HG03139 (cell line): Measurements from ENCODE around the gene ADCY5.

Source experiments
- ATAC-seq: cut with Tn5 transposase; IDR thresholded peaks from one replicate; pipeline ENCODE4 v1.9.1; 2021; ENCODE audit not compliant: unreplicated experiment

Gene ADCY5

DNA sequence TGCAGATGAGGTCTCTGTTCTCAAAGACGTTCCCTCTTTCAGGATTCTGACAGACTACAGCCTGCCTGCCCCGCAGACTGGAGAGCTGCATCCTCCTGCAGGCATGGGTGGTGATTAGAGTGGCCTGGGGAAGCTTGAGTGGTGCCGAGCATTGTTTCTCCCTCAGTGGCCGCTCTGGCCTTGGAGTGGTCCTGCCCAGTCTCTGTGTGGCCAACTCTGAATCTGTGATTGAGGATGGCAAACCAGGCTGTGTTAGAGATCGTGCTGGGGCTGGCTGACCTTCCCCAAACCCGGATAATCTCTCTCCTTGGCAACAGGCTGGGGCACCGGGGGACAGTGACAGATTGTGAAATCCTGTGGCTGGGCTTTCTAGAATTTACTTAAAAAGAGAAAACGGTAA, 11.0 kb upstream of the ADCY5 start:
- no peak for ATAC-seq

DNA sequence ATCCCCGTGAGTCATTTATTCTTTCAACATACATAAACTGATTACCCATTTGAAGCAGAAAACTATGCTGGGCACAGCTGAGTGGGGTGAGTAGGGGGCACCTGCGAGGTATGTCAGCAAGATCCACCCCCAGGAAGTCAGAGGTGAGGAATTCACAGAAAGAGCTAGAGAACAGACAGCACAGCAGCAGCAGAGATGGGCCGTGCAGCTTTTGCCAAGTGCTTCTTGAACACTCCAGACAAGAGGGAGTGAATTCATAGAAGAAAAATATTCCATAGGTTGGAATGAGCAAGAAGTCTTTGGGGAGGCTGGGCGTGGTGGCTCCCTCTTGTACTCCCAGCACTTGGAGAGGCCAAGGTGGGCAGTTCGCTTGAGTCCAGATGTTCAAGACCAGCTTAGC, 9.4 kb upstream of the ADCY5 start:
- ATAC-seq: no peak

DNA sequence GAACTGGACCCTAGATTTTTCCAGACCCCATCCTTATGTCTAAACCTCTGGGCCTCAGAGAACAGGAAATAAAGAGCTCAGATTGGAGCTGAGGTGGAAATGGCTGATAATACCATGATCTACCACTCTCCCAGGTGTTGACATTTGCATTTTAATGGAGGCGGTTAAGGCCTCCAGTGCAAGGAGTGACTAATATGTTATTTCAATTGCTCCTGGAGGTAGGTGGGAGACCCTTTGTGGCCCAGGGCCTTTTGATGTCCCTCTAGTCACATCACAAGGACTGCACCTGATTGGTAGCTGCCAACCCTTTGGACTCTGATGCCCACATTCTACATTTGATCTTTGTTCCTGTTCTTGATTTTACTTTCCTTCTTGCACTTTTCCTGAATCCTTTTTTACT, 9.0 kb upstream of the ADCY5 start:
- ATAC-seq: no peak

DNA sequence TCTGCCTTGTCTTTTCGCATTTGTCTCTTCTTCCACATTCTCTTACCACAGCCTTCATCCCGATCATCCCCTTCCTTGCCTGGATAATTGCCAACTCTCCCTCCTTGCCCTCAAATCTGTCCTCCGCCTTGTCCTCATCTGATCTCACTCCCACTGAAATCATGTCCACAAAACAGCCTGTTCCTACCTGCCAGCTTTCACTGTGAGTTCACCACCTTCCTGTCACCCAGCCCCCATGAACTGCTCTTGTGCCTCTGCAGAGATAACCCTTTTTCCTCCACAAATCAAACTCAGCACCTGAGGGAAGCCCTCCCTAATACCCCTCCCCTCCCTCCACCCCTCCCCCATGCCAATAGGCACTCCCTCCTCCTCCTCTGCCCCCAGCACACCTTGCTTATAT, 4.8 kb upstream of the ADCY5 start:
- no peak for ATAC-seq

DNA sequence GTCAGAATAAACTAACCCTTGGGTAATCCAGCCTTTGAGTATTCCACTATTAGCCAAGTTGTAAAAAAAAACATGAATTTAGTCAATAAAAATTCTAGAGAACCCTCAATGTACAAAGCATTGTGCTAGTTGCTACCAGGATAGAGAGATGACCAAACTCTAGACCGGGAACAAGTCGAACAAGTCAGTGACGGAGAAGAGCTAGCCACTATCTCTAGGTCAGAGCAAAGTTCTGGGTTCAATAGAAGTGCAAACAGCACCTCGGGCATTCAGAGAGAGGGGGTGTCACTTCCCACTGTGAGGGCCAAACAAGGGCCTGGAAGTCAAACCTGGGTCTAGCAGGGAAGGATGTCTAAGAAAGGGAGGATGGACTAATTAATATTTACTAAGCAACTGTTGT, 2.3 kb upstream of the ADCY5 start:
- no peak for ATAC-seq

DNA sequence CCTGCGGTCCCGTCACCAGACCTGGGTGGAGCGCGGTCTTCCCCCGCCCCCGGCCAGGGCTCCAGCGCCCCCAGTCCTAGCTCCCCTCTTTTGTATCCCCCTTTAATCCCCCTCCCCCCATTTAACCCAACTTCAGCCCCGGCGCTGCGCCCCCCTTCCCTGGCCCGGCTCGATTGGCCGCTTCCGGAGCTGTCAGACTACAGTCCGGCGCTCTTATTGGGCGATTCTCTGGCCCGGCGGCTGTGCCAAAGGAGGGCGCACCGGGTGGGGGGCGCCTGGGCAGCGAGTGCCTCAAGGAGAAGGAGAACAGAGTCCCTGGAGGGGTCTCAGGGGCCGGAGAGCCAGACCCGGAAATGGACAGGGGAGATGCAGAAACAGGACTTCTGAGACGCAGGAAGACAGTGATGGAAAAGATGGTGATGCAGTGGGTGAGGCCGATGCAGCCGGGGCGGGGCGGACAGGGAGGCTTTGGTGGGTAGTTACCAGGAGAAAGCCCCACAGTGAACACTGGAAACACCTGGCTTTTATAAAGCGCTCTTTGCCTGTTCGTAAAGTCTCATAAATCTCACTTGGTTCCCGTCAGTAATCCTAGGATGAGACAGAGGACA, 1.2 kb upstream of the ADCY5 start:
- no peak for ATAC-seq

DNA sequence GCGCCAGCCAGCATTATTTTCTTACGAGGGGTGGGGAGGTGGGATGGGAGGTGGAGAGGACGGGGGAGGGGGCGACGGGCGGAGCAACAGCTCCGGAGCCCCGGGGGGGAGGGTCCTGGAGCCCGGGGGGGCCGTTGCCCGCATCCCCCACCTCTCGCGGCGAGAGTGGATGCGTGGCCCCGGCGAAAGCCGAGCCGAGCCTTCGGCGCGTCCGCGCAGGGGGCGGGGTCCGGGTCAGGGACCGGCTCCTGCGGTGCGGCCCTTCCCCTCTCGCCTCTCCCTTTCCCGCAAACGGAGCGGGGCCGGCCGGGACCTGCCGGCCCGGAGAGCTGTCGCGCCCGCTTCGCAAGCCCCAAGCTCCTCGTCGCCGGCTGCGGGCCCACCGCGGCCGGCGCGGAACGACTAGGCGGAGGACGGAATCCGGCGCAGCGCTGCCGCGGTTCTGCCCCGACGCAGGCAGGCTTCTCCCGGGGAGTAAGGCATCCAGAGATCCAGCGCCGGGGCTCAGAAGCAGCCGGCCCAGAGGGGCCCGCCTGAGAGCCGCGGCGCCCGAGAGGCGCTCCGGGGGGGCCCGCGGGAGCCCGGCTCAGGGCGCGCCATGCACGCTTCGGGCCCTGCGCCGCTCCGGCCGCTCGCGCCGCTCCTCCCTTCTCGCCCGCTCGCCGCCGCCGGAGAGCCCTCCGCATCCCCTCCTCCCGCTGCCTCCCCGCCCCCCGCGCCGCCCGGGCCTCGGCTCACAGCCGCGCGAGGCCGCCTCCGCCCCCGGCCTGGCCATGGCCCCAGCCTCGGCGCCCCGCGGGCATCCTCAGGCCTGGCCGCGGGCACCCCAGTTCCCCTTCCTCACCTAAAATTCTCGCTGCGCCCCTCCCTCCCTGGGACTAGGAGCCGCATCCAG, 459 bp upstream of the ADCY5 start:
- ATAC-seq: no peak

DNA sequence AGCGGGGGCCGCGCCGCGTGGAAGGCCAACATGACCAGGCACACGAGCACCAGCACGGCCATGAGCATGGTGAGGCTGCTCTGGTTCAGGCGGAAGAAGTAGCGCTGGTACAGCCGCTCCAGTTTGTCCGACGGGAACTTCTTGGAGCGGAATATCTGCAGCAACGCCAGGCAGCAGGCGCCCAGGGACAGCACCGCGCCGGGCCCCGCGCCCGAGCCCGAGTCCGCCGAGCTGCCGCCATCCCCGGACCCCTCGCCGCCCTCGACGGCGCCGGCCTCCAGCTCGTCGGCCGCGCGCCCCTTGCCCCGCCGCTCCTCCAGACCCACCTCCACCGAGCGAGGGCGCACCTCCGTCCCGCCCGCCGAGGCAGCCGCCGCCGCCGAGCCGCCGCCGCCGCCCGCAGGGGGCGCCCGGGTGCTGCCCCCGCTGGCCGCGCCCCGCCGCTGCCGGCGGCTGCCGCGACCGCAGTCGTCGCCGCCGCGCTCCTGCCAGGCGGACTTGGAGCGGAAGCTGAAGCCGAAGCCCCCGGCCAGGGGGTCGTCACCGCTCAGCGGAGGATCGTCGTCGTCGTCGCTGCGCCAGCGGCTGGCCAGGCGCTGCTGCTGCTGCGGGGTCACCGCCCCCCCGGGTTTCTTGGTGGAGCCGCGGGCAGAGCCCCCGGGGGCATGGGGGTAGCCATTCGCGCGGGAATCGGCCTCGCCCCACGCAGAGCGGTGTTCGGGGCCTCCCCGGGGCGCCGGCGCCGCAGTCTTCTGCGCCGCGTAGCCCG, 957 bp downstream of the ADCY5 start:
- ATAC-seq: no peak

DNA sequence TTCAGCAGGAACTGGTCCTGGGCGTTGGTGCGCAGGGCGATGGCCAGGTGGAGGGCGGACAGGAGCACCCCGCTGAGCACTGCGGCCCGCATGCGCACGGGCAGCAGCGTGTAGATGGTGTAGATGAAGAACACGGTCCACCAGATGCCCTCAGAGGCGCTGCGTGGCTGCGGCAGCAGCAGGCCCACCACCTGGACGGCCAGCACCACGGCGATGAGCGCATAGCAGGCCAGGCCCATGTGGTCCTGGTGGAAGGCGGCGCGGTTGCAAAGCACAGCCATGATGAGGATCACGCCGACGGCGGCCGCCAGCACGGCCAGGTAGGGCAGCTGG, 1.5 kb downstream of the ADCY5 start:
- ATAC-seq: no peak

DNA sequence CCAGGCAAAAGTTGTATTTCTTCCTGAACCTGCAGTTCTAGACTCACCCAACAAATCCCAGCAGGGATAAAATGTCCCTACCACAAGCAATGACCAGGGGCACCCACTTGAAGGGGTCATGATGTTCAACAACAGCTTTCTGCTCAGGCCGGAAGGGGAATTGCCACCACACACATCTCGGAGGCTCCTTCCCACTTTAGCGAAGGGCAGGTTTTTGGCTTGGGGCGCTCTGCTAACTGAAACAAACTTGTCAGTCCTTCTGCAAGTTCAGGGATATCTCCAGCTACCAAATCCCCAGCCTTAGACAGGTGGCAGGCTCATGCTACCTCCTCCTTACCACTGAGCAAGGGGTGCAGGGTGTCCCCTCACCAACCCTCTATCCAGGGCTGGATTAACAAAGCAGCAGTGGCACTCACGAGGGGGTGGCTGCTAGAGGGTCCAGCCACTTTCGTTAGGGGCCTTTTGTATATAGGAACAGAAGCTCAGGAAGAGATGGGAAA, 2.2 kb downstream of the ADCY5 start:
- no peak for ATAC-seq

DNA sequence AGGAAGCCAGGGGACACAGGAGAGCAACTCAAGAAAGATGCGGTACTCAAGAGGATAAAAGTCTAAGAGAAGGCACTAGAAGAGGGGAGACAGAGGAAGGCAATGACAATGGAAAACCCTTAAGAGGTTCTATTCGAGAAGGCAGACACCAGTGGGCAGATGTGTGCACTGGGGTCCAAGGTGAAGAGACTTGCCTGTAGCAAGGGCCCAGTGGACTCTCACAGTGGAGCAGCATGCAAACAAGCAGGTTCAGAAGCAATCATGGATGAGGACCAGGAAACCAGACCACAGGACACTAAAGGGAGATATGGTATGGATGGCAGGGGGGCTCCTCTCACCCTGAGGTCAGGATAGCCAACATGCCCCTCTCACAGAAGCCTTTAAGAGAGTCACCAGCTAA, 2.7 kb downstream of the ADCY5 start:
- ATAC-seq: no peak

DNA sequence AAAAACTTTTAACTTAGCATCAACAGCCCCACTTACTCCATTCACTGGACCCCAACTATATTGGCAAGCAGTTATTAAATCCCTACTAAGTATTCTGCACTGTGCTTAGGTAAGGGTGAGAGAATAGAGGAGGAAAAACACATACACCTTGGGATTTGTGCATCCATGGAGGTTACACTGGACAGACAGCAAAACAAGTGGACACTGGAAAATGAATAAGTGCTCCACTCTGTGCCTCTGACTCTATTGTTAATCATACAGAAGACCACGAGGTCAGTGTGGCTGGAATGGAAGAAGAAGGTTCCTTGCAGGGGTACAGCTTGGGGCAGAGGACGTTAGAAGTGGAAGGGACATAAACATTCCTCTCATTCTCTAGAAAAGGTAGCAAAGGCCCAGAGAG, 3.2 kb downstream of the ADCY5 start:
- ATAC-seq: no peak

DNA sequence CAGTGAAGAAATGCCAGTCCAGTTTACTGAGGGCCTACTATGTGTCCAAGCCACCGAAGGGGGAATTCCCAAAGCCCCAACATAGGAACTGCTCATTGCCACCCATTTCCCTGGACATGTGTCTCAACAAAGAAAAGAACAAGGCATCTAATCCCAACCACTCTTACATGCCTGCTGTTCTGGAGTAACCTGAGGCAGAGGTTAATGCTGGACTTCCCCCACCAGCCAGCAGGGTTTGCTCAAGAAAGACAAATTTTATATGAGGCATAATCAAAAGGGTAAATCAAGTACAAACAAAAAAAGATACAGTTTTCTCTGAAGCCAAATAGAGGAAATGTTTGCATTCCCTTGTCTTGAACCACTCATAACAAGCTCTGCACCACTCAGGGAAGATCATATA, 4.1 kb downstream of the ADCY5 start:
- ATAC-seq: no peak

DNA sequence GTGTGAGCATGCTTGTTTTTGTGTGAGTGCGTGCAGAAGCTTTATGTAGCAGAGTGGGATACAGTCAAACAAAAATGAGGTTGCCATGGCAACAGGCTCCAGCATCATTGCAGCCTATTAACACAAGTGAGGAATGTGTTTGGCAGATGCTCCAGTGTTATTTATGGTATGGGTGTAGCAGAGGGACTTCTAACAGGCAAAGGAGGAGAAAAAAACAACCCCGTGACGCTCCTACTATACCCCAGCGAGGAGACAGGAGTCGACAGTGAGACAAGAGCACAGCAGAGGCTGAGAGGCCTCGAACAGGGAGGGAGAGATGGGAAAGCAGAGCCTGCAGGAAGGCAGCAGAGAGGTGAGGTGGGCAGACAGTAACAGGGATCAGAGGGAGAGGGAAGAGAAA, 4.9 kb downstream of the ADCY5 start:
- ATAC-seq: no peak

DNA sequence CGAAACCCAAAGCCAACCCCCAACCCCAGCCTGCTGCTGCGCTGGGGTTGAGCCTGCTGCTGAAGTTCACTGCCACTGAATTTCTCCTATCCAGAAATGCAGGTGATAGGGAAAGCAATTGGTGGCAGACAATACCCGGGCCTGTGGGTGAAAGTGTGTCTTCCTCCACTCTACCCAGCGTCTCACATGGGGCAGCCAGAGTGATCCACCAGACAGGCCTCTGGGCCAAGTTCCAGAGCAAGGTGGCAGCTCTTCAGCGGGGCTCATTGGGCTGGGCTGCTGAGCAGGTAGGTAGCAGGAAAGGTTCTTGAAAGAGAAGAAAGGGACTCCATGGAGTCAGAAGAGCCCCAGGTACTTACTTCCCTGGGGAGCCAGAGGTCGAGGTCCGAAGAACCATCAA, 6.0 kb downstream of the ADCY5 start:
- no peak for ATAC-seq

DNA sequence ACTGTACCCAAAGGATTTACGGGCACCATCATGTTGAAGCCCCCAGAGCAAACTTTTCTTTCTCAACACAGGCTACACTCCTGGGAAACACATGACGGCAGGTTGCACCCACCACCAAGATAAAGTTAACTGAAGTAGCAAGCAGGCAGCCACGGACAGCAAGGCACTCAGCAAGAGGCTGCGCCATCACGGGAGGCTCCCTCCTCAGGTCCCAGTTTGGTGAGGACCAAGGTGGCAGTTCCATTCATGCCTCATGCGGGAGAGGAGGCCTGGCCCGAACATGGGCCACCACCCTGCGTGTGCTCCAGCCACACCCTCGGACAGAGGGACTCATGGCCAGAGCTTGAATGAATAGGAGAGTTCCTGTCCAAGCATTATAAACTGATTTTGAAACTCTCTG, 6.8 kb downstream of the ADCY5 start:
- ATAC-seq: no peak

DNA sequence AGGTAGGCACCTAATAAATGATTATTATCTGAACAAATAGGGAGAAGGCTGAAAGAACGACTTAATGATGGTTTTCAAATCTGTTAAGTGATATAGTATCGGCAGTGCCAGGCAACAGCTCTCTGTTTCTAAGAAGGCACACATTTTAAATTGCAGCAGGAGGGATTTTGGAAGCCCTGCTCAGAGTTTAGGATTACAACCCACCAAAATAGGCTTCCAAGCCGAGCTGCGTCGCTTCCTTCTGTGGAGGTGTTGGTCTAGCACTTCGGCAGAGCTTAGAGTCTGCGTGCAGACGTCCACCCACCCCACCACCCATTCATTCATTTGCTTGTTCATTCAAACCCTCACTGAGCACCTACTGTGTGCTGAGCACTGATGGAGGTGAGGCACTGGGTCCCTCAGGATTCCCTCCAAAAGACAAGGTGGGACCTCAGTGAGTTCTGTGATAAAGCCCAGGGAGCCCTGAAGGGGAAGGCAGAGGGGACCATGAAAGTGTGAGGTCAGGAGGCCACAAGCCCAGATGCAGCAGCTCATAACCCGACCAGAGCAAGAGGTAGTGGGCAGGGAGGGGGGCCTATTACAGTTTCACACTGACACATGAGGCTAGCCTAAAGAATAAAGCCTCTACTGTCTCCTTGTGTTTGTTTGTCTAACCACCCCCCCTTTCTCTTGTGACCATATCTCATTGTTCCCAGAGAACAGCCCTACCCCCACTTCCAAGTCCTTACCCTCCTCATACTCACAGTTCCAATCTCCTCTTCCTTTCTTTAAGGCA, 8.9 kb downstream of the ADCY5 start:
- no peak for ATAC-seq

DNA sequence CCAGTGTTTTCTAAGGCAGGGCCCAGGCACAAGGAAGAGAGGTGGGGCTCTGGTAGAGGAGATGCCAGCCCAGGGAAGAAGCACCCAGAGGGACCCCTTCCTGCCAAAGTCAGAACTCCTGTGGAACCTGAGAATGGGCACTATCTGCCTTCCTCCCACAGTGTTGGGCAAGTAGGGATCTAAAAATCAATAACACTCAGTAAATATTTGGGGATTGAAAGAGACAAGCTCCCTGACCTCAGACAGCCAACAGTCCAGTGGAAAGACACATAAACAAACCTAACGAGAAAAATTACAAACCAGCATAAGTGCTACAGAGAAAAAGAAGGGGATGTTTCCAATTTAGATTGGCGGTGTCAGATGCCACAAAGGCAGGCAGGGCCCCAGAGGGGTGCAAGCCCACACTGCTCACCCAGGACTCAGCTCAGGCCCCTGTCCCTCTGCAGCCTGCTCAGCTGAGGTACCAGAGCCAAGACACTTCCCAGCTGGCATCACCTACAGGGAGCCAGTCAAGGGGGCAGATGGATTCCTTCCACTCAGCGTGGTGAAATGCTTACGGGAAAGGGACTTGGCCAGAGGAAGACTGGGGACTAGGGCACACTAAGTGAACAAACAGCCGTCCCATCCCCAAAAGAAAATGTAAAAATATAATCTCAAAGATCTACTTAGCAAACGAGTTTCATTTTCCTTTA, 15.9 kb downstream of the ADCY5 start:
- ATAC-seq: no peak

DNA sequence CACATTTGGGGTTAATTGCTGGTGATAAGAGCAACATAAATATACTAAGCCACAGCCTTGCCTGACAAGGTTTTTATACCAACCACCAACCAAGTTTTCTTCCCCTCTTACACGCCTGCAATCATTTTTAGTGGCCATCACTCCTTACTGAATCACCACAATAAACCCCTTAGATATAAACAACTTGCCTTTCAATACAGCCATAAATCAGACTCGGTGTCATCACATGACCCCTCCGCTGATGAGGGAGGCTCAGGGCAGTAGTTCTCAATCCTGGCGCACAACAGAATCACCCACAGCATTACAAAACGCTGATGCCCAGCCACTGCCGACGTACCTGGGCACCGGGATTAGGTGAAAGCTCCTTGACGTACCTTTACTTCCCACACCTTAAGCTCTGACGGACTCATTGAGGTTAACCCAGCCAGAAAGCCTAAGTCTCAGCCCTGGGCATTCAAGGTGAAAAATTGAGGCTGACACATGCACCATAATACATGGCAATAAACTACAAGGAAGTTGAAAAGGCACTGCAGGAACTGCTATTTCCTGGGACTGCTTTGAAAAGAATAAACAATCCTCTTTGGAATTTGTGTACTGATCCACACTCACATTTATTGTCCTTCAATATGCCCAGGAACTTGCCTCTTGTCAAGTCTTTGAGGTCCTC, 17.1 kb downstream of the ADCY5 start:
- no peak for ATAC-seq

DNA sequence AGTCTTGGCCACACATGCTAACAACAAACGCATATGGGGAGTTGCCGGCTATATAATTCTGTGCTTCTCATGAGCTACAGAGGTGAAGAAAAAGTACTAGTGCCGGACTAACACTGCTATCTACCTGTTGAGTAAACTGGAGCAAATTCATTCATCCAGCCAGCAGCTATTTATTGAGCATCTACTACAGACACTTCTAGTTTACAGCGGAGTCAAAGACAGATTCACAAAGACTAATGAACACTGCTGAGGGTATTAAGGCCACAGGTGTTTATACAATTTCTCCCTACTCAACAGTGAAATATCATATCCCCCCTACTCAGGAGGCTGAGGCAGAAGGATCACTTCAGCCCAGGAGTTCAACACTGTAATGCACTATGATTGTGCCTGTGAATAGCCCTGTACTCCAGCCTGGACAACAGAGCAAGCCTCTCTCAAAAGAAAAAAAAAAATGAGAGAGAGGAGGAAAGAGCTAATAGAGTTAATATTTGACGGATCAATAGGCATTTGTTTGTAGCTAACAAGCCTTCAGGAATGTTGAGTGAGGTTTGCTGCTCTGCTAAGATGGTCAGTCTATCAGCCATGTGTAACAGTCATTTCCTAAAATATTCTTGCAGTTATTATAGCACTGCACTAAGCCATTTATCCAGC, 17.8 kb downstream of the ADCY5 start:
- ATAC-seq: no peak
